Mucosa of stomach (tissue), 1 donor: ENCODE measurements around the gene ARTN.

Source experiments
- H3K27me3 ChIP-seq: one replicate; pipeline ENCODE4 v1.7.0; 2013; ENCODE audit warnings: mild to moderate bottlenecking, low read length; ENCODE audit not compliant: control insufficient read depth, insufficient read depth
- H3K36me3 ChIP-seq: one replicate; pipeline ENCODE4 v1.7.0; 2013; ENCODE audit warnings: low read length; ENCODE audit not compliant: control insufficient read depth, insufficient read depth
- H3K4me1 ChIP-seq: one replicate; pipeline ENCODE4 v1.7.0; 2013; ENCODE audit warnings: mild to moderate bottlenecking, low read length; ENCODE audit not compliant: control insufficient read depth, insufficient read depth
- H3K4me3 ChIP-seq: one replicate; pipeline ENCODE4 v1.7.0; 2013; ENCODE audit warnings: low read length
- H3K9ac ChIP-seq: one replicate; pipeline ENCODE4 v1.7.0; 2013; ENCODE audit warnings: mild to moderate bottlenecking, low read length, moderate library complexity
- H3K9me3 ChIP-seq: one replicate; pipeline ENCODE4 v1.7.0; 2013; ENCODE audit warnings: mild to moderate bottlenecking, low read length, moderate library complexity; ENCODE audit not compliant: control insufficient read depth
- donor health status: Pancreatic carcinoma.

The ARTN gene

GRCh38 chr1:43970911-43971310 is 37.3 kb downstream of the ARTN start:
- Histone ChIP-seq H3K4me1 (peaks cover 19% of the 10 kb centered on the region), H3K27me3 (no peaks in the 10 kb centered on the region), H3K9me3 (no peaks in the 10 kb centered on the region), H3K36me3 (no peaks in the 10 kb centered on the region), H3K9ac (peak overlapping the region; percentile 69), H3K4me3 (no peak overlapping the region)

- Histone ChIP-seq H3K36me3 (peaks cover 1% of the 10 kb centered on the region), H3K4me1 (peaks cover 25% of the 10 kb centered on the region), H3K9ac (no peak overlapping the region), H3K9me3 (no peaks in the 10 kb centered on the region), H3K27me3 (no peaks in the 10 kb centered on the region), H3K4me3 (no peak overlapping the region)
These were observed 37.9 kb downstream of the ARTN start for GRCh38 chr1:43971336-43971980.

DNA sequence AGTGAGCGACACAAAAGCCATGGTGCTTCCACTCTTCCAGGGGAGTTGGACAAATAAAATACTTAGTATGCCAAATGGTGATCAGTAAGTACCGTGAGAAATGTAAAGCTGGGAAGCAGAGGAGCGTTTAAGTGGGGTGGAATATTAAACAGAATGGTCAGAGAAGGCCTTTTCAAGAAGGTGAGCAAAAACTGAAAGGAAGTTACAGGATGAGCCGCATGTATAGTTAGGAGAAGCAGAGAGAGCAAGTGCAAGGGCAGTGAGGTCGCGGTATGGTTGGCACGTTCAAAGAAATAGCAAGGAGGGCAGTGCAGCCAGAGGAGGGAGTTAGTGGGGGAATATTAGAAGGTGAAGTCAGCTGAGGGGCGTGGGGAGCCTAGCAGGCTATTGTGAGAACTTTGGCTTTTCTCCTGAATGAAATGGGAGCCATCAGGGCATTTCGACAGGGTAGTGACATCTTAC is 40.4 kb downstream of the ARTN start:
- peaks cover 6% of the 10 kb centered on the region for H3K36me3 ChIP-seq
- peaks cover 42% of the 10 kb centered on the region for H3K4me1 ChIP-seq

GRCh38 chr1:43974443-43975248 is 41.0 kb downstream of the ARTN start, which contains the start of gene ATP6V0B:
ATP6V0B (plus strand) TSS chr1:43974960; CDS start chr1:43975041, 81 bp downstream.
- peak within 1 kb of the TSS; percentile 88 for H3K4me3 ChIP-seq
- no peaks in the 10 kb centered on the region for H3K27me3 ChIP-seq
- H3K4me1 ChIP-seq = peaks cover 40% of the 10 kb centered on the region
- peak within 1 kb of the TSS; percentile 90 for H3K9ac ChIP-seq
- no peaks in the 10 kb centered on the region for H3K9me3 ChIP-seq
- H3K36me3 ChIP-seq = peaks cover 6% of the 10 kb centered on the region

More for the DNA sequence above, 40.4 kb downstream of the ARTN start:
- peak overlapping the region; percentile 90 for H3K9ac ChIP-seq
- H3K27me3 ChIP-seq = no peaks in the 10 kb centered on the region
- H3K4me3 ChIP-seq = peak overlapping the region; percentile 56
- no peaks in the 10 kb centered on the region for H3K9me3 ChIP-seq

- Histone ChIP-seq H3K9ac (peak overlapping the region; percentile 90), H3K4me1 (peaks cover 42% of the 10 kb centered on the region)
These were observed 41.8 kb downstream of the ARTN start for GRCh38 chr1:43975249-43975961.

DNA sequence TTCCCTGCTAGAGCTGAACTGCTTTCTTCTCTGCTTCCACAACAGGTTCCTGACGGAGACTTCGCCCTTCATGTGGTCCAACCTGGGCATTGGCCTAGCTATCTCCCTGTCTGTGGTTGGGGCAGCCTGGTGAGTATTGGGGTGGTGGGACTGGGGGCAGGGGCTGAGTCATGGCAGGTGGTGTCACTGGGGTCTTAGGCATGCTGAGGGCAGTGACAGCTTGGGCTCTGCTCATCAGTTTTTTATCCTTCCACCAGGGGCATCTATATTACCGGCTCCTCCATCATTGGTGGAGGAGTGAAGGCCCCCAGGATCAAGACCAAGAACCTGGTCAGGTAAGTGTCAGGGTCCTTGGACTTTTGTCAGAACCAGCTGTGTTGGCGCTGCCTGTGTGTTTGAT is 42.4 kb downstream of the ARTN start:
- Histone ChIP-seq H3K9me3 (no peaks in the 10 kb centered on the region), H3K27me3 (no peaks in the 10 kb centered on the region), H3K4me1 (peaks cover 44% of the 10 kb centered on the region), H3K9ac (peak overlapping the region; percentile 90), H3K4me3 (peak overlapping the region; percentile 88), H3K36me3 (peaks cover 6% of the 10 kb centered on the region)

More at GRCh38 chr1:43975249-43975961, 41.8 kb downstream of the ARTN start:
- H3K27me3 ChIP-seq = no peaks in the 10 kb centered on the region
- H3K4me3 ChIP-seq = peak overlapping the region; percentile 88
- H3K36me3 ChIP-seq = peaks cover 6% of the 10 kb centered on the region
- H3K9me3 ChIP-seq = no peaks in the 10 kb centered on the region

- no peak overlapping the region for H3K9ac ChIP-seq
- H3K36me3 ChIP-seq = peaks cover 6% of the 10 kb centered on the region
- no peak overlapping the region for H3K4me3 ChIP-seq
- peaks cover 49% of the 10 kb centered on the region for H3K4me1 ChIP-seq
- no peaks in the 10 kb centered on the region for H3K27me3 ChIP-seq
- no peaks in the 10 kb centered on the region for H3K9me3 ChIP-seq
These were observed 43.3 kb downstream of the ARTN start for GRCh38 chr1:43976890-43977289.

- Histone ChIP-seq H3K36me3 (peaks cover 6% of the 10 kb centered on the region), H3K4me3 (no peak overlapping the region), H3K9ac (no peak overlapping the region), H3K9me3 (no peaks in the 10 kb centered on the region), H3K4me1 (peaks cover 49% of the 10 kb centered on the region), H3K27me3 (no peaks in the 10 kb centered on the region)
These were observed 44.0 kb downstream of the ARTN start for GRCh38 chr1:43977376-43978263.

- no peak overlapping the region for H3K4me3 ChIP-seq
- no peaks in the 10 kb centered on the region for H3K27me3 ChIP-seq
- H3K4me1 ChIP-seq = peaks cover 49% of the 10 kb centered on the region
- H3K36me3 ChIP-seq = peaks cover 6% of the 10 kb centered on the region
- no peaks in the 10 kb centered on the region for H3K9me3 ChIP-seq
- H3K9ac ChIP-seq = no peak overlapping the region
These were observed 44.6 kb downstream of the ARTN start for GRCh38 chr1:43978264-43978550.

GRCh38 chr1:43978551-43979260 is 45.1 kb downstream of the ARTN start, which contains the start of gene B4GALT2:
B4GALT2 (plus strand) TSS chr1:43979210; CDS start chr1:43981161, 1,951 bp downstream.
- Histone ChIP-seq H3K4me1 (peaks cover 49% of the 10 kb centered on the region), H3K4me3 (peak within 1 kb of the TSS; percentile 42), H3K9ac (peak within 1 kb of the TSS; percentile 49), H3K36me3 (peaks cover 6% of the 10 kb centered on the region), H3K27me3 (no peaks in the 10 kb centered on the region), H3K9me3 (no peaks in the 10 kb centered on the region)

DNA sequence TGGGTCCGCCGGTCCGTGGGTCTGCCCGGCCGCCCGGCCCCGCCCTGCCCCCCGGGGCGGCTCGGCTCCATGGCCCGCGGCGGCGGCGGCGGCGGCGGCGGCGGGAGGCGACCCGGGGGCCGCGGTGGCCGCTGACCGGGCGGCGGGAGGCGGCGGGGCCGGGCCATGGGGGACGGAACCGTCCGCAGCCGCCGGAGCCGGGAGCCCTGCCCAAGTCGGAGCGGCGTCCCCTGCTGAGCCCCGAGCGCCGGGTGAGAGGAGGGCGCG is 45.6 kb downstream of the ARTN start:
- Histone ChIP-seq H3K36me3 (peaks cover 6% of the 10 kb centered on the region), H3K27me3 (no peaks in the 10 kb centered on the region), H3K4me1 (peaks cover 49% of the 10 kb centered on the region), H3K9ac (no peak overlapping the region), H3K9me3 (no peaks in the 10 kb centered on the region), H3K4me3 (no peak overlapping the region)
